Measurements from ENCODE around the gene UFD1. TPM values are rescaled to one million over a fixed set of nuclear protein-coding genes. Genes with fewer than 3 reads are reported as not detected.

The UFD1 gene
- total and polyA plus RNA-seq, 9 of the 15 experiments (the other 6 are each of a cell fraction or from before 2014, with no cell fraction given), result 238 to 645 (median 363) TPM

- no peak for TF ChIP-seq EP300 (IDR thresholded peaks at IDR 0.05; ENCODE audit: low read length)
- no peak; the same call in 1 of the 2 replicates for TF ChIP-seq ERF (CRISPR knock-in tag; IDR thresholded peaks at IDR 0.05)
- no peak for TF ChIP-seq XRCC5 (IDR thresholded peaks at IDR 0.05; ENCODE audit: low read depth, low read length)
- no peak for TF ChIP-seq ZNF217 (CRISPR knock-in tag; IDR thresholded peaks at IDR 0.05)
- no peak for TF ChIP-seq ZNF551 (CRISPR knock-in tag; IDR thresholded peaks at IDR 0.05)
- no peak for TF ChIP-seq ESRRA (IDR thresholded peaks at IDR 0.05; ENCODE audit: borderline replicate concordance, low read depth)
- no peak for TF ChIP-seq SMAD3 (CRISPR knock-in tag; conservative IDR thresholded peaks at IDR 0.05)
- peak; percentile 10 for TF ChIP-seq ZNF699 (CRISPR knock-in tag; IDR thresholded peaks at IDR 0.05; ENCODE audit: insufficient replicate concordance)
- TF ChIP-seq ARID3A (IDR thresholded peaks at IDR 0.05; ENCODE audit: borderline replicate concordance, low read depth, low read length), result no peak
- TF ChIP-seq TGIF2 (CRISPR knock-in tag; IDR thresholded peaks at IDR 0.05), result no peak
- TF ChIP-seq ZNF354B (CRISPR knock-in tag; IDR thresholded peaks at IDR 0.05), result no peak
- peak; percentile 32 for TF ChIP-seq CHD1 (IDR thresholded peaks at IDR 0.05; ENCODE audit: low read length)
- TF ChIP-seq EP400 (IDR thresholded peaks at IDR 0.05), result no peak
- TF ChIP-seq CBX5 (IDR thresholded peaks at IDR 0.05; ENCODE audit: borderline replicate concordance, low read depth), result no peak
- TF ChIP-seq KDM4B (IDR thresholded peaks at IDR 0.05; ENCODE audit: borderline replicate concordance in 2 of 2, low read depth in 1 of 2), result no peak
- TF ChIP-seq TSC22D4 (tag; IDR thresholded peaks at IDR 0.05), result no peak
- TF ChIP-seq ZNF436 (CRISPR knock-in tag; IDR thresholded peaks at IDR 0.05), result no peak
- TF ChIP-seq OTX1 (CRISPR knock-in tag; IDR thresholded peaks at IDR 0.05), result no peak
Measured at GRCh38 chr22:19455585-19456370, 23.2 kb downstream of the UFD1 start (continued).
